ENCODE measurements around the gene LRMDA.

The LRMDA gene

DNA sequence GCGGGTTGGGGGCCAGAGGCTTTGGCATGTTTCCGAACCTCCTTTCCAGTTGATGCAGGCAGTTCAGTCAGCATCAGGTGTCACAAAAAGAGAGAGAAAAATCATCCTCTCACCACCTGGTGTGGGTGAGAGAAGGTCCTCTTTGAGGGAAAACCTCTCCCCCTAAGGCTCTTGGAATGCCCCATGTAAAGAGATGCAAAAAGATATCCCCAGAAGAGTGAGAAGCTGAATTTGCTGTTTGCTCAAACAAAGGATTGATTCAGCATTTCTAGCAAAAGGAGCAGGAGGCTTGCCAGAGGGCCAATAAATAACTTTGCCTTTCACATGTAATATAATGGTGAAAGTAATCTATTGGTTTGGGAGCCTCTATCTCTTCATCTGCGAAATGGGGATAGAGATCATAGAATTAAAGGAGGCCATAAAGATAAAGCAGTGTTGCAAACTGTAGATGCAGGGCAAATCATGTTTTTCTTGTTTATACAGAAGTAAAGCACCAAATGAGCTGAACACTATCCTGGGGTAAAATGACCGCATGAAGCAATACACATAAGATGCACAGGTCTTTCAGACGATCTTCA, 425.9 kb downstream of the LRMDA start:
- no peak for DNase-seq

DNA sequence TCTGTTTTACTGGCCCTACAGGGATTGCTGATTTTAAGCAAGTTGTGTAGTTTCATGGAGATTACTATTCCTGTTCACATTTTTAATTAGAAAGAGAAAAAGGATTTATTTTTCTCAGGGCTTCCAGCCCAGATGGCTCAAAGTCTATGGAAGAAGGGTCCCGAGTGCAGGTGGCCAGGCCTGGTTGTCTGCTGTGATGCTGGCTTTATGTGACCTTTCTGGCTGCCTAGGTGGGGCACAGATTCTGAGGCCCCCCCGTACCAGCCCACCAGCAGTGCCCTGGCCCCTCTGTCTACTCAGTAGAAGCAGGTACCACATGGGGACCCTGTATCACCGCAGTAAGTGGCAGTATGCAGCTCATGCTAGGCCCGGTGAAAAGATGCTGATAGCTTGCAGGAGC, 426.5 kb downstream of the LRMDA start:
- DNase-seq, result no peak

DNA sequence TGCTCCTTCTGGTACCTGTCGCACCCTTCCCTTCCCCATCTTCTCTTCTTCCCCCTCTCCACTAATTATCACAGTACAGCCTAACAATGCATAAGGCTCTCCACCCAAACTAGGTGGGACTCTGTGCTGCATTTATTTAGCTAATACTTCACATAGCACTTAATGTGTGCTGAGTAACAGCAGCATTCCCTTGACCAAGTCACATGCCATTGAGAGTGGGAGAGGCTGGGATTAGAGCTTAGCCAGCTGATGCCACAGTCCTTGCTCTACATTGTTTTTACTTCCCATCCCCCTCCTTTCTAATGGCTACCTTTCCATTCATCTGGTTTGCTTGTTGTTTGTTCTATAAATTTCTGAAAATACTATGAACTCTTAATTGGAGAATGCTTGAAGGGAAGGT, 426.9 kb downstream of the LRMDA start:
- DNase-seq, result no peak

DNA sequence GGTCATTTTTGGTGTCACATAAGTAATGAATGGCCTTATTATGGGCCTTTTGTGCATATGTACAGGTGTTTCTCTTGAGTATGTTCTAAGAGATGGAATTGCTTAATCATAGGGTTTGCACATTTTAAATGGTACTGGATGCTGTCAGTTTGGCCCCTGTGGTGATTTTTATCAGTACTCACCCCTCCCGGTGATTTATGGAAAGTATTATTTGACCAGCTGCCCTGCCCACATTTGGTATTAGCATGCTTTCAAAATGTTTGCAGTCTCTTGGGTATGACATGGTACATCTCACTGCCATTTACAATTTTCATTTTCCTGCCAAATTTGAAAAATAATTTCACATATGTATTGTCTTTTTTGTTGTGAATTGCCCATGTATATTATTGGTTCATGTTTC, 427.7 kb downstream of the LRMDA start:
- DNase-seq, result no peak

DNA sequence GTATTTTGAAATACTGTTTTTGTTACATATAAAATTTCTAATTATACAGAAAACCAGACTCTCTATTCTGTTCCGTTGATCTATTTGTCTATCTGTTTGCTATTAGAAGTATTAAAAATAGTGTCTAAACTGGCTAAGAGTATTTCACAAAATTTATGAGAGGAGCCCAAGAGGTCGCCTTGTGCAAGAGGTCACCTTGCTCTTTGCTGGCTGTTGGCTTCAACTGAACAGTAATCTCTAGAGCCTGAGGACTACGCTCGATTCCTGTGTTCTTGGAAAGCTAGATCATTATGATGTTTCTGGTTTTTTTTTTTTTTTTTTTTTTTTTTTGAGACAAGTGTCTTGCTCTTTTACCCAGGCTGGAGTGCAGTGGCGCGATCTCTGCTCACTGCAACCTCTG, 428.6 kb downstream of the LRMDA start:
- no peak for DNase-seq

DNA sequence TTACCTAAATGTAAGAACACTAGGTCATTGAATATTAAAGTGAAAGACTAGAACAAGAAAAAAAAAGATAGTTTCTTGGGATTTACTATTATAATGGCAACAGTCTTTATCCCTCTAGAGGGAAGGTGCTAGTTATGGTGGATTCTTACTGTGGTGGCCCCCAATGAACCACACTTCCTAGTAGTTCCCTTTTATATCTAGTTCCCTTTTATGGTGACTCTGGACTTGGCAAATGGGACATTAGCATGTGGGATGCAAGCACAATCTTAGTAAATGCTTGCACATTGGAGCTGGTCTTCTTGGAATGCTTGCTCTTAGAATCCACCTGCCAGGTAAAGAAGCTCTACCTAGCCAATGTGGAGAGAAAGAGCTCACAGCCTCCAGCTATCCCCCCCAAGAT, 430.2 kb downstream of the LRMDA start:
- DNase-seq, result no peak

DNA sequence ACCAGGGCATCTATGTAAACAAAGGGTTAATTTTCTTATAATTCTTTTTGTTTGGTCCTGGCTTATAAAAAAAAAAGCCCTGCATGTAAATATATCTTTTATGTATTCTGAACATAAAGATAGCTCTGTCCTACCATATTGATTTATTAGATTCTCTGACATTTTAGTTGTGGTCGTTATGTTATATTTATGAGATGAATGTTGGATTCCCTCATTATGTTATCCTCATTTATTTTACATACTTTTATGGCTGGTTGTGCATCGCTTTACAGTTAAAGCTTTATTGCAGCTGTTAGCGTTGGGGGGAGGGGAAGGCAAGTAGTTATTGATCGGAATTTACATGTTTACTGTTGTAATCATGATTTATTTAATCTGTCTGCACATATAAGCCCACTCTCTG, 431.5 kb downstream of the LRMDA start:
- DNase-seq, result no peak

DNA sequence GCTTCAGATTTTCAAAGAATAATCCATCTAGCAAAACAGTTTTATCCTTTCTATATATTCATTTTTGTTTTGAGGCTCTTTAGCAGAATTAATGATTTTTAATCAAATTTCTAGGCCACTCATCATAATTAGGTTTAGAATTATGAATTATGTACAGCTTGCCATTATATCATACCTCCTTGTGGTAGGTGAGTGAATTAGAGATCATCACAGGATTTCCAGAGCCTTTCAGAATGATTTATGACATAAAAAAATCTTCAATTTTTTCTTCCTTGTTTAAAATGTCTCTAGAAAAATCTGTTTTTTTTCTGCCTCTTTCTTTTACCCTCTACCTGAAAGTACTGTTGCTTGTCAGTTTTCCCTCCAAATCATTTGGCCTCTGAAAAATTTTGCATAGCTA, 433.3 kb downstream of the LRMDA start:
- DNase-seq, result no peak

DNA sequence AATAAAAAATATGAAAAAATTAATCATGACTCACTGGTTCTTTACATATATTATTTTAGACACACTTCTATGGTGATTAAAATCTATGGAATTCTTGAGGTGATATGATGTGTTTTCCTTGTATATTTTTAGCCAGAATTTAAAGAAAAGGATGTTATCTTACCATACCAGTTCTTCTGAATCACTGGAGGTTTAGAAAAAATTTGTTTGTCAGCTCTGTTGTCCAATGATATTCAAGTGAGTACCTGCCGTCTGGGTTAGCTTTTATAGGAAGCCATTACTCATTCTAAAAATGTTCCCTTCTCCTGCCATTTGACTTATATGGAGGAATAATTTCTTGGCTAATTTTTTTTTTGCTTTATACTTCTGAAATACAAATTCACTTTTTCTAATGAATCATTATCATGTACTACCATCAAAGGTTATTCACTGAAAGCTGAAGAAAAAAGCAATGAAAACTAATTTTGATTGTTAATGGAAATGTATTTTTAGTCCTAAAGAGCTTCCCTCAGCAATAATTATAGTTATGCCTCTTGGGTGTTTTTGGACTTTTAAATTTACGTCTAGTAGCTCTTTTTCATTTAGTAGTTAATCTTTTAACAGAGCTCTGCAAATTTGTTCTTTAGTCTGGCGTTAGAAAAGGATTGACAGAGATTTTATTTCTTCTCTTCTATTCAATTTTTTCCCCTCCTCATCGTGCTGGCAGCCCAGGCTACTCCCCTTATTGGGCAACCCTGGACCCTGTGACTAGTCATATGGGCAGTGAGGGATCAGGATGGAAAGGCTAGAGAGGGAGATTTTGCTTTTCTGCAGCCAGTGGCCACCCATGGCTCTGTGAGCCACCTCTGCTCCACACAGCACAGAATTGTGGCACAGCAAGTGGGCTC, 434.2 kb downstream of the LRMDA start:
- no peak for DNase-seq

DNA sequence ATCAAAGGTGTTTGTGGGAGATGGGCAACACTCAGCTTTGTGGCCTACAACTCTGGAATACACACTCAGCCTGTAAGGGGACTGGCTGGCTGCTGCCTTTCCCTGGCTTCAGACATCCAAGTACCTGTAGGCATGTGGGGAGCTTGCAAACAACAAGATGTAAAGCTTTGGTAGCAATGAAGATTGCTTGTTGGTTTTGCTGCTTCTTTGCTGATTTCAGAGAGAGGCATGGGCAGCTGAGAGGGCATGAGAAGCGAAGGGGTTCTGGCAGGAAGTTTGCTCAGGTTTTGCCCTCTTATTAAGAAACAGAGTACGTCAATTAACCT, 434.8 kb downstream of the LRMDA start:
- DNase-seq, result no peak

DNA sequence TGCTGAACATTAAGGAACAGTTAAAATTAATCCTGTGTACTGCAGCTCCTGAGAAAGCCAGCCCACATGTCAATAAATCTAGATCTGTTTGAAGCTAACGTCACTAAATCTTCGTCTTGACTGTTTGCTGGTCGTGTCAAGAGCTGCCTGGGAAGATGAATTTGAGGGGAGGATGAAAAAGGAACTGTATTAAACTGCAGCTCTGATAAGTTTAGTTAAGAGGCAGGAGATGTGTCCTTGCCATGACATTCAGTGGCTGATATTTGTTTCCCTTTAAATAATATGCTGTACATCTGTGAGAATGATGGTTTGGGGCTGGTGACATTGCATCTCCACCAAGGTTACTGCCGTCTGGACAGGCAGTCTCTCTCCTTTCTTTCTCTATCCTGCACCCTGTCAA, 435.3 kb downstream of the LRMDA start:
- no peak for DNase-seq

DNA sequence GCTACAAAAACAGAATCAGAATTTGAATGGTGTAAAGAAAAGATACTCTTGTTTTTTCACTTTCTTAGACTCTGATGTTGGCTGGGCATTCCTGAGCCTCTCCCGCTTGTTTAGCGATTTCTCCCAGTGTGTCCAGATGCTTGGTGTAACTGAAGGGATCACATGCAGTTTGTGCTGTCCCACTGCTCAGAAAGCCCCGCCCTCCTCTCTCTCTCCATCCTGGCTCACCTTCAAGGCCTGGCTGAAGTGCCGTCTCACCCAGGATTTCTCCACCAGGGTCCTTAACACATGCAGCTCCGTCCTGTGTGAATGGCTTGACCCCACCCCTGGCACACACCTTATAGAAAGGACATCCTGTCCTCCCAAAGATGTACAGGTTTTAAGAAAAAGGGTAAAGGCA, 437.1 kb downstream of the LRMDA start:
- DNase-seq, result no peak

DNA sequence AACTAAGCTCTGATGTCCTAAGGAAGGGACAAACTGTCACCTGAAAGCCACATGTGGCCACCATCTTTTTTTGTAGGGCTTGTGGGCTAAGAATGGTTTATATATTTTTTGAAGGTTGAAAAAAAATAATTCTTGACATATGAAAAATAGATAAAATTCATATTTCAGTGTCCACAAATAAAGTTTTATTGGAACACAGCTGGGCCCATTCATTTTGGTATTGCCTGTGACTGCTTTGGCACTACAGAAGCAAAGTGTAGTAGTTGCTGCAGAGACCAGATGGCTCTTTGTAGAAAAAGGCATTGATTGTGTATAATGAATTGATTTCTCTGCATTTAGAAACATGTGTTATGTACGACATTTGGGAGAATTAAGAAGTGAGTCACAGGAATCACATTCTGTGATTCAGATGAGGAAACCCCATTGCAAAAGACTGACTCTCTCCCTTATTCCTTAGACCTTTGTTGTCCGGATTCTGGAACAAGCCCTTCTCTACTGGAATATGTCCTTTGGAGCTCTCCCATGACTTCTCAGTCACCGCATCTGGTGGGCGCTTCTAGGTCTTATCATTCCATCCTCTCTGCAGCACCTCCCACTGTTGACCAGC, 438.7 kb downstream of the LRMDA start:
- DNase-seq, result no peak

DNA sequence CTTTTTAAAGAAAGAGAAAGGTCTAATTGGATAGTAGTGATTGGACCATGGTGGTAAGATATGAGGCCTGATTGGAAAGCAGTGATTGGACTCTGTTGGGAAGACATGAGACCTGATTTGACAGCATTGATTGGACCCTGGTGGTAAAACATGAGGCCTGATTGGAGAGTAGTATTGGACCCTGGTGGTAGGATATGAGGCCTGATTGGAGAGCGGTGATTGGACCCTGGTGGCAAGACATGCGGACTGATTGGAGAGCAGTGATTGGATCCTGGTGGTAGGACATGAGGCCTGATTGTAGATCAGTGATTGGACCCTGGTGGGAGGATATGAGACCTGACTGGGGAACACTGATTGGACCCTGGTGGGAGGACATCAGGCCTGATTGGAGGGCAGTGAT, 444.3 kb downstream of the LRMDA start:
- DNase-seq, result no peak

DNA sequence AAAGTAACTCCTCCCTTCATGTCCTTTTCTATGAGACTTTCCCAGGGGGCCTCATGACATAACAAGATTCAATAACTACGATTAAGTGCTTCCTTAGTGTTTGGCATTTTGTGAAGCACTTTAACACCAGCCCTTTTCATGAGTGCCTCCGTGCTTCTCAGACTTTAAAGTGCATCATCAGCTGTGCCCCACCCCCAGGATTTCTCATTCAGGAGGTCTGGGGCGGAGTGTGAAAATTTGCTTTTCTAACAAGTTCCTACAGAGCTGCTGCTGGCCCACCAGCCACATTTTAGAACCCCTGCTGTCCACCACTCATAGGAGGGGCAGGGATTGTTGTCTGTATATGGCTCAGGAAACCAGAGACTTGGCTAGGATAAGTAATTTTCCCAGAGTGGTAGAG, 445.3 kb downstream of the LRMDA start:
- no peak for DNase-seq

DNA sequence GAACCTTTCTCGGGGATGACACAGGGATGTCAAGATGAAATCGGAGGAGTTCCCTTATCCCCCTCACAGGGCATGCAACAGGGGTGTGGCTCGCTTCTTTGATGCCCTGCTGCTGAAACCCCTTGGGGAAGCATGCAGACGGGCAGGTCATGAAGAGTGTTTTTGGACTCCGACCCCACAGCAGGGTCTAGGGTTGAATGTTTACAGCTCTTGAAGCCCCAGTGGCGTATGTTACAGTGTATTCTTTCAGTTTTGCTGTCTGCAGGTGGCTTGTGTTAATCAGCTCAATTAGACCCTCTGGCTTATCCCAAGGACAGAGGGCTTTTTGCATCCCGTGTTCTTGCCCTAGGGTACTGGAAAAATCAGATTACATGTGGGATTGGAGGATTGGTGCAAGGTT, 446.5 kb downstream of the LRMDA start:
- no peak for DNase-seq

DNA sequence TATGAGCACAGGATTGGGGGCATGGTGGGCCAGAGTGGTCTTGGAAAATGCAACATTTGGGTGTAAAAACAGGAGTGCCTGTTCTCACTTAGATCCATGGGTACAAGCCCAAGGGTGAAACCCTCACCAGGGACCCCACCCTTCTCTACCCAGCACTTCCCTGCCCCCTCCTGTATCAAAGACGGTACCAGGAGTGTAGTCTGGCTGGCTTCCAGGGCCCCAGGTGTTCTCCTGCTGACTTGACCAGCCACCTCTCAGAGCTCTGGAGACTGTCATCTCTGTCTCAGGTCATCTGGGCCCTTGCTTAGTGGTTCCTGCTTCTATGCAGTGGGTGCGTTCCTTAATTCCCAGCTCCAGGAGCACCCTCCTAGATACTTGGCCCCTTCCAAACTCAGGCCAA, 447.2 kb downstream of the LRMDA start:
- no peak for DNase-seq

DNA sequence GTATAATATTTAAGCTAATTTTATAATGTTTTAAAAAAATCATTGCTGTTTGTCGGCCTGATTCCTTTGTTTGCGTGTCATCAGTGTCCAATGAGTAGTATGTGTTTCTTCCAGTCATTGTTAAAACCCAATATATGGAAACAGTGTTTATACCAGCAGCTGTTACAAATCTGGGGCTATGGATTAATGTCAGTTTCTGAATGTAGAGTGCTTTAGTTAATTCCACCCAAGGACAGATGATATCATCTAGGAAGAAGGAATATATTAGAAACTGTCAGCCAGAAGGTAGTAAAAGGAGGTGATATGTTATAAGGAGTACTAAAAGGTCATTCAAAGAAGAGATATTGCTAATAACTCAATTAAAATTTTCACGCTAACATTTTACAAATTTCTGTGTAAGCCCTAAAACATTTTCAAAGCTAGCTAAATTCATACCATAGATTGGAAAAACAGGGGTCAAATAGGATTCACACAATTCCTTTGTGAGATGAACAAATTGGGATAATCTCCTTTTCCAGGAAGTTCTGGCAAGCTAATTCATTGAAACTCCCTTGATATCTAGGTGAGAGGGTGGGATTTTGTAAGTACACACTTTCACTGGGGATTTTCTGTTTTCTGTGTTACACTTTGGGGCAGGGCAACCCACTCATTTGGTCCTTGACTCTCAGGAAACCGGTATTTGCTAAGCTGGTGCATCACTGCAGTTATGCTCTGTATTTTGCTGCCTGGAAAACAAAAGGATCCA, 448.8 kb downstream of the LRMDA start:
- DNase-seq, result no peak

DNA sequence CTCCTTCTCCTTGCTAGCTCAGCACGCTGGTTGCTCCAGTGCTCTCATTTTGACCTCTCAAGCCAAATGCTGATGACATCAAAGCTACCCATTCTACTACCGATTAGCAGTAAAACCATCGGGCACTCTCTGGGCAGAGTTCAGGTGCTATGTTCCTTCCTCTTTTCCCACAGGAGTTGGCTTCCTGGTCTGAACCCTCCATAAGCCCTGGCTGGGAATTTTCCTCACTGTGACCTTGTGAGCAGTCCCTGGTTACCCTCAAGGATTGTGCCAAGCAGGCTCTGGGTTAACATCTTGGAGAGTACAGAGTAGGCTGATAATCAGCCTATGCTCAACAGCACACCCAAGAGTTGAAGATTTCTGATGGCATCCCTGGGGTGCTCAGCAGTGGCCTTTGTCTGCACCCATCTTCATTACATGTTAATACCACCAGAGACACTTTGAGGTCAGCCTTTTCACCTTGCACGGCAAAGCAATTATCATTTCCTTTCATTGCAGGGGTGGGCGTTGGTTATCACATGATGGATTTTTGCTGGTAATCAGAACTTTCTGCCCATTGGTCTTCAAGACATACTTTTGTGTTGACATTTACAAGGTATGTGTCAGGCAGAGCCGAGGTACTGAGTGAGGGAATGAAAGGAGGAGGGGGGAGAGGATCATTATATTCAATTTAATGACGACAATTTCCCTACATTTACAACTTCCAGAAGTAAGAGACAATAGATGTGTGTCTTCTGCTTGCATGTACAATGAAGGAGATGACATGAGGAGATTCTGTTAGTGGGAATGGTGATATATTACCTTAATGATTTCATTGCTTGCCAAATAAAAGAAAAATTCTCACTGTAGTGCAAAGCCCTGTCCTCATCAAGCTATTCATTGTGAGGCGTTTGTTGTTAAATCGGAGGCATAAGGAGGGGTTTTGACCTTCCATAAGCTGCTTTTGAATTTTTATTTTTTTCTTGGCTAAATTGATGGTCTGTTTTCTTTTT, 452.0 kb downstream of the LRMDA start:
- no peak for DNase-seq

DNA sequence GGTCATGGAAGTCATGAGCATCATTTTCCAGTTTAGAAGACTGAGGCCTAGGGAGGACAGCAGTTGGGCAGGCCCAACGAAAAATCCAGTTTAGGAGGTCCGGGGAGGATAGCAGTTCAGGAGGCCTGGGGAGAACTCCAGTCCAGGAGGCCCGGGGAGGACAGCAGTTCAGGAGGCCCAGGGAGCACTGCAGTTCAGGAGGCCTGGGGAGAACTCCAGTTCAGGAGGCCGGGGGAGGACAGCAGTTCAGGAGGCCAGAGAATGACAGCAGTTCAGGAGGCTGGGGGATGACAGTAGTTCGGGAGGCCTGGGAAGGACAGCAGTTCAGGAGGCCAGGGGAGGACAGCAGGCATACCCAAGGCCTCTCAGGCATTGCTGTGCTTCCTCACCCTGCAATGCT, 453.4 kb downstream of the LRMDA start:
- no peak for DNase-seq

DNA sequence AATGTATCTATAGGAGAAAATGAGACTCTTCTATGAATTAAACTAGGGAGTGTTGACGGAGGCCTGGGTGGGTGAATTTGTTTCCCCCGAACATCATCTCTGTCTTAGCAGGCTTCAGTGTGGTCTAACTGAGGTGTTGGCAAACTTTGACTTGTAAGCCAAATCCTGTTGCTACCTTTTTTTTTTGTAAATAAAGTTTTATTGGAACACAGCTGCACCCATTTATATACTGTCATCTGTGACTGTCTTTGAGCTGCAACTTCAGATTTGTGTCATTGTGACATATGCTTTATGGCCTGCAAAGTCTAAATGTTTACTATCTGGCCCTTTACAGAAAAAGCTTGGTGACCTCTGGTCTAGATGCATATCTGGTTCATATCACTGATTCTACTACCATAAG, 455.9 kb downstream of the LRMDA start:
- no peak for DNase-seq

DNA sequence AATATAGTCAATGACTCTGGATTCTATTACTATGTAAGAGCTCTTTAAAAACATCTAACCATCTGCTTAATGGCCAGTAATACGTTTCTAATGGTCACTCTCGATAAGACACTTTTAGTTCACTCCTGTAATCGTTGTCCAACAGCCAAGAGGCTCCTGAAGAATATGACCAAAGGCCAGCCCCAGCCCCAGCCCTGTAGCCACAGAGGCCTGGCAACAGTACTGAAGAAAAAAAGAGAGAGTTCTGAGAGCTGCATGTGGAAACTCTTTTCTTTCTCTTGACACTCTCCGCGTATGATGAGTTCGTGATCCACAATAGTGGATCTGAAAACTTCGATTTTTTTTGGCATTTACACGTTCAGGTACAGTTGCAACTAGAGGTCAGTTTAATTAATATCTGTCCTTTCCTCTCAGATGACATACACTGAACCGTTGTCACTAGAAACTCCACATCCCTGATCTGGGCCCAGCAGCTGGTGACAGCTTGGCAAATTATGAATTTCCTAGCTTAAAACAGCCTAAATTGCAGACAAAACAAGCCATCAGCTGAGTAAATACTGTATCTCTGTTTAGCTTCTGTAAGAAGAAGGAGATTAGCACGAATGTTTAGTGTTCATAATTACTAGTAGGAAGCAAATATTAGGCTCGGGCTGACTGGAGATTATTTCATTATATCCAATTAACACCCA, 456.7 kb downstream of the LRMDA start:
- no peak for DNase-seq

All from CD4-positive, alpha-beta T cell treated with Interleukin-10 for 1 hour (primary cell).